Kidney glomerular epithelial cell (primary cell): Measurements from ENCODE around the gene BLM.

Experiments
- DNase-seq: peaks from one replicate; lab custom pipeline; 2025; lab: John Stamatoyannopoulos, UW

BLM gene

GRCh38 chr15:90851114-90851513 lies 134.0 kb downstream of the BLM start:
- no peak for DNase-seq

- DNase-seq: no peak
Measured at GRCh38 chr15:90851940-90852339, 134.8 kb downstream of the BLM start.

- DNase-seq: no peak
Measured at GRCh38 chr15:90855139-90855538, 138.0 kb downstream of the BLM start.

GRCh38 chr15:90857337-90857736 lies 140.2 kb downstream of the BLM start:
- no peak for DNase-seq

- DNase-seq: no peak
Measured at GRCh38 chr15:90857883-90858443, 140.8 kb downstream of the BLM start.

GRCh38 chr15:90859234-90860131 lies 142.3 kb downstream of the BLM start:
- no peak for DNase-seq

GRCh38 chr15:90860450-90860849 lies 143.3 kb downstream of the BLM start:
- DNase-seq: no peak

GRCh38 chr15:90860942-90861675 lies 144.0 kb downstream of the BLM start:
- no peak for DNase-seq

GRCh38 chr15:90862487-90862886 lies 145.3 kb downstream of the BLM start:
- DNase-seq: no peak

- no peak for DNase-seq
Measured at GRCh38 chr15:90862964-90863778, 146.0 kb downstream of the BLM start.

GRCh38 chr15:90863987-90864386 lies 146.8 kb downstream of the BLM start:
- no peak for DNase-seq

- DNase-seq: no peak
Measured at GRCh38 chr15:90864507-90864906, 147.4 kb downstream of the BLM start.

GRCh38 chr15:90865702-90866101 lies 148.6 kb downstream of the BLM start:
- DNase-seq: no peak
